Dedifferentiated amniotic fluid mesenchymal stem cell (primary cell): ENCODE measurements around the gene DLEC1.
"Not testable (repeated sequence)": the region's sequence is repeated elsewhere in the genome, so short reads cannot be mapped to it uniquely, and the experiment has no call there.

Experiments
- DNase-seq: peaks from one replicate; pipeline ENCODE4 v3.0.0-alpha.2; 2016; ENCODE audit errors: extremely low spot score

Gene DLEC1

DNA sequence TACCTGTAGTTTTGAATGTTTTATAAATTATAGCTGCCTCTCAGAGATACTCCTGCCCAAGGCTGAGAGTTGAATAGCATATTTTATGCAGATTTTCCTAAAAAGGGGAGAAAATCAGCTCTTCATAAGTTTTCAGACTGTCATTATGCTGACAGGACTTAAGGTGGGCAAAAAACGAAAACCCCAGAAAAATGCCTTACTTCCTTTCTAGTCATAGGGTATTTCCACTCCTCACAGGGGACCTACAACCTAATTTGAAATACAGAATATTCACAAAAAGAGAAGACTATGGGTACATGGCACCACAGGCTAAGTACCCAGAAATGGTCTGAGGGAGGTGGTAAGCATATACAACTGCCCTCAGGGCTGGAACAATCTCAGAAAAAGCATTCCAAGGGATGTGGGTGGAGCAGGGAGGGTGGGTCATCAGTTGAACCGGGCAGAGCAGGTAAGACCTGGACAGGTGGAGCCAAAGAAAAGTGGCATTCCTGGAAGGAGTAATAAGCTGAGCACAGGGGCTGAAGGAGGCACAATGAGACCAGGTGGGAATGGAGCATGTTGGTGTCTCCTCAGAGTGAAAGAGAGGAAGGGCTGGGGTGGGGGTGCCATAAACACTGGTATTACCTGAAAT lies 115.7 kb downstream of the DLEC1 start:
- no peak for DNase-seq

DNA sequence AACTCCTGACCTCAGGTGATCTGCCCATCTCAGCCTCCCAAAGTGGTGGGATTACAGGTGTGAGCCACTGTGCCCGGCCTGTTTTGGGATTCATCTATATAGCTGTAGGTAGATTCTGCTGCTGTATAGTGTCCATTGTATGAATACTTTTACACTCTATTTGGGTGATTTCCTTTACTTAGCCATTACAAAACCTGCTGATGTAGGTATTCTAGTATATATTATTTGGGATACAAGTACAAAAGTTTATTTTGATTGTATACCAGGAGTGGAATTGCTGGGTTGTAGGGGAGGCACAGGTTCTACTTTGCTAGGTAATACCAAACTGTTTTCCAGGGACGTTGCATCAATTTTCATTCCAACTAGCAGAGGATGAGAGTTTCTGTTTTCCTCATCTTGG lies 116.8 kb downstream of the DLEC1 start:
- DNase-seq: no peak

DNA sequence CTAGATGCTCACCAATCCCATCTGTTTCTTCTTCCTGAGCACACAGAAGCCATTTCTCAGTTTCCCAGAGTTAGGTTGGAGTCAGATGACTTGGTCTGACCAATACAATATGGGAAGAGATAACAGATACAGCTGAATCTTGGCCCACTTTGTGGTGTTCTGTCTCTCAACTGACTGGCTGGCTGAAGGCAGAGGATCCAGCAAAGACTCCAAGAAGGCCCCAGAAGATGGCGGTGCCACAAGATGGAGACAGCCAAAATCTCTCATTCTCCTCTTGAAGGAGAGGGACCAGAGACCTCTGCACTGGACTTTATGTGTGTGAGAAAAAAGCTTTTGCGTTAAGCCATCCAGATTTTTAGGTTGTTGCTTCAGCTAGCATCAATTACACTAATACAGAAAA lies 118.1 kb downstream of the DLEC1 start:
- DNase-seq: no peak

DNA sequence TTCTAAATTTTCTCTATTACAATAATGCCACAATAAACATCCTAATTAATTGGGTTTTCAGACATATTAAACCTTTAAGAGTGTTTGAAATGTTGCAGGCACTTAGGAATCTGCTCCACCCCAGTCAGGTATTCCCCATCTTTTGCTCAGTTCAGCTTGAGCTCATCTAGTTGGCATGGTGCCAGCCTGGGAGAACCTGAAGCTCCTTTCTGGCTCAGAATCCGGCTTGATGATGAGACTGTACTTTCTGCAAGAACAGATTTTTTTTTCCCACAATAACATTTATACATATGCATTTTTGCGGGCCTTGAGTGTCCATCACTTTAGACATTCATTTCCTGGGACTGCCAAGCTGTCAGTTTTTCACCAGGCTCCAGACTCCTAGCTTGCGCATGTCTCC lies 118.6 kb downstream of the DLEC1 start:
- no peak for DNase-seq

DNA sequence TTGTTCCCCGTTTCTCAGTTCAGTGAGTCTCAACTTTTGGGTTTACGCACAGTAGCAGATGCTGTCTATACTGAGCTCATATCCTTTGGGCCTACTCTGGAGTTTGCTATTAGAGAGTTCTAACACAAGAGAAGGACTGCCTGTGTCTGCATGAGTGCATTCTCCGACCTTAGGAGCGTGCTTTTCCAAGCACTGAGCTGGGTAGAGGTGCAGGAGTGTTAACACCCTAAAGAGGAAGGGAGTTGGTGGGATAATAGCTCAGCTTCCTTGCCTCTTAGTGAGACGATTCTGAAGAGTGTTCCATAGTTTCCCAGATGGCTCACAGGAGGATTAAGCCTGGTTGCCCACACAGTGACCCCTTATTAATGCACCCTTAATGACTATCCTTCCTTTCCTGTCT lies 119.5 kb downstream of the DLEC1 start:
- no peak for DNase-seq

DNA sequence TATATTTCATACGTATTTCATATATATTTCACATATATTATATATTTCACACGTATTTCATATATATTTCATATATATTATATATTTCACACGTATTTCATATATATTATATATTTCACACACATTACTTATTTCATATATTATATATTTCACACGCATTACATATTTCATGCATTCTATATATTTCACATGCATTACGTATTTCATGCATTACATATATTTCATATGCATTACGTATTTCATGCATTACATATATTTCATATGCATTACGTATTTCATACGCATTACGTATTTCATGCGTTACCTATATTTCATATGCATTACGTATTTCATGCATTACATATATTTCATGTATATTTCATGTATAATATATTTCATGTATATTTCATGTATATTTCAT lies 121.7 kb downstream of the DLEC1 start:
- DNase-seq: not testable (repeated sequence)

DNA sequence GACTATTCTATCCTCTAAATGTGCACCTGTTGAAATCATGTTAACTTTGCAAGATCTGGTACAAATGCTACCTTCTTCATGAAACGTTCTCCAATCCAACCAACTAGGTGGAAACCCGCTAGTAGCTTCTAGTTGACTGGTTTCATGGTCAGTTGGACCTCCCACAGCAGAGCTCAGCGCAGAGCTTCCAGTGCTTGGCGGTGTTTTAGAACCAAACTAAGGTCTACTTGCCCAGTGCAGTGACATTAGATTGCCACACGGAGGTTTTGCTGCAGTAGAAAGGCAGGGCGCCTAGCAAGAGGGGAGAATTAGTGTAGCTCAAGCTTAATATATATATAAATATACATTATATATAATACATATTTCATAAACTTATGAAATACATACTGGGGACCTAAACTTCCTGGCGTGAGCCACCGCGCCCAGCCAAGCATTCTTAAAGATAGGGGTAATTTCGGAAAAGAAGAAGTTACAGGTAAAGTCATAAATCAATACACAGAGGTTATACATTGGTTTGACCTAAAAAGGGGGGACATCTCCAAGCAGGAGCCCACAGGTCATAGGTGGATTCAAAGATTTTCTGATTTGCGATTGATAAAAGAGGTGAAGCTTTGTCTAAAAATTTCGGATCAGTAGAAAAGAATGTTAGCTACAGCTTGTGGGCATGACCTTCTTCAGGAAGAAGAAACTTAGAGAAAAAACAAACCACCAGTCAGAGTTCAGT lies 124.3 kb downstream of the DLEC1 start:
- no peak for DNase-seq

DNA sequence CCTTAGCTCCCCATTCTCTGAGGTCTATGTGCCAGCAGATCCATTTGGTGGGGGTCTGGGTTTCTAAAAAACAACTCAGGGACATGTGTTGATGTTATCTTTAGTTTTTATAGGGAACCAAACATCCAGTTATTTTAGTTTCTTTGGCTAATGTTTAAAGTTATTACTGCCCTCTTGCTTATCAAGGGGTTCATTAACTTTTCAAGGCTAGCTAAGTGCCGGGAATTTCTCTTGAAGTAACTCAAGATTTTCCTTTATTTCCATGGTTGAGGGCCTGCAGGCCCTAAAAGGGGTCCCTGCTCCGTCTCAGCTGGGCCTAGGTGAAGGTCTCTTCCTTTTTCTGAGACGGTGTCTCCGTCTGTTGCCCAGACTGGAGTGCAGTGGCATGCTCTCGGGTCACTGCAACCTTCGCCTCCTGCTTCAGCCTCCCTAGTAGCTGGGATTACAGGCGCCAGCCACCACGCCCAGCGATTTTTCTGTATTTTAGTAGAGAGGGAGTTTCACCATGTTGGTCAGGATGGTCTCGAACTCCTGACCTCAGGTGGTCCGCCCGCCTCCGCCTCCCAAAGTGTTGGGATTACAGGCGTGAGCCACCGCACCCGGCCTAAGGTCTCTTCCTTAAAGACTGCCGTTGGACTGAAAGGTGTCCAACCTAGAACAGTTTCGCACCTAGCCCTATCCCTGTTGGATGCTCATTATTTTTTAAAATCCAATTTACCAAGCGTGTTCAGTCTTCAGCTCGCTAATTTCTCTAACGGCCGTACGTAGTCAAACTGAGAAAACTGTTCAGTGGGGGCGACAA lies 125.0 kb downstream of the DLEC1 start:
- no peak for DNase-seq

DNA sequence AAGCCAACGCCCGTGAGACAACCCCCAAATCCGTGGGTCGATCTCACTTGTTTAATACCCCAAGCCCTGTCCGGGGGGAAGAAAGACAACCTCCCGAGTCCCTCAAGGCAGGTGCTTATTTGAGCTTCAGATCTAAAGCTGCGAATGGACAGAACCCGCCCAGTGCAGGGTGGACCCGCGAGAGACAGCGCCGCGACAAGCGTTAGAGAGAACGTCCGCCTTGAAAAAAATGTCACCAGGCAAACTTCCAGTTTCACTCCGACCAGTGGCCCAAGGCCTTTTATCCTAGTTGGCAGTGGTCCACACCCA lies 125.6 kb downstream of the DLEC1 start:
- no peak for DNase-seq

DNA sequence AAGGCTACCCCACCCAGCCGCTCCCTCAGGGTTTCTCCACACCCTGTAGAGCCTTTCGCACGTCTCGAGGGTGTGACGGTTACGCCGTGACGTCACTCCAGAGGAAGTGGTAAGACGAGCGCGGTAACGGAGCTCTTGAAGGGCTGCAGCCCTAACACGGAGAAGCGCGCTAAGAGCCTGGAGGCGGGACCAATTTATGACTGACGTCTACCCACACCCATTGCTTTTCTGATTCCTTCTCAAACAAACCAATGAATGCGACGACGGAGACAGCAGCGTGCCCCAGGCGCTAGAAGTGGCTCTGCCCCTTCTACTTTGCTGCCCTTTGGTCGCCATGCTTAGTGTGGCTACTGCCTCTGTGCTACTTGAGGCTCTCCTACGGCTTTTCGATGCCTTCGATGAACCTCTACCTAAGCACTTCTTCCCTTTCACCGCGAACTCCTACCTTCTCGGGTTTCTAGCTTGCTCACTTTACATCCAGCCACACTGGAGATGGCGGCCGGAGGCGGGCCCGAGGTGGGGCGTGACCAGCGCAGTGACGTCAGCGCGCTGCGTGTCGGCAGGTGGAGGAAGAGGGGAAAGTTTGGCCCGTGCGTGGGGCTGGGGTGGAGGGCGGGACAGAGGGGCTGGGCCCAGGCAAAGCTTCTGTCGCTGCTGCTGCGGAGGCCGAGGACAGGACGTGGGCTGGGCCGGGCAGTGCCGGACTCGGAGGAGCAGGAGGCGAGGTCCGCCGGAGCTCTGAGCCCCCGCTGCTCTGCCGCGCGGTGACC lies 126.1 kb downstream of the DLEC1 start, which contains the start of gene OXSR1:
Gene OXSR1 (plus strand): TSS at position 586 of the 770 bp plus-strand sequence. CDS start 340 bp downstream, outside the sequence.
- peak; percentile 100 for DNase-seq

DNA sequence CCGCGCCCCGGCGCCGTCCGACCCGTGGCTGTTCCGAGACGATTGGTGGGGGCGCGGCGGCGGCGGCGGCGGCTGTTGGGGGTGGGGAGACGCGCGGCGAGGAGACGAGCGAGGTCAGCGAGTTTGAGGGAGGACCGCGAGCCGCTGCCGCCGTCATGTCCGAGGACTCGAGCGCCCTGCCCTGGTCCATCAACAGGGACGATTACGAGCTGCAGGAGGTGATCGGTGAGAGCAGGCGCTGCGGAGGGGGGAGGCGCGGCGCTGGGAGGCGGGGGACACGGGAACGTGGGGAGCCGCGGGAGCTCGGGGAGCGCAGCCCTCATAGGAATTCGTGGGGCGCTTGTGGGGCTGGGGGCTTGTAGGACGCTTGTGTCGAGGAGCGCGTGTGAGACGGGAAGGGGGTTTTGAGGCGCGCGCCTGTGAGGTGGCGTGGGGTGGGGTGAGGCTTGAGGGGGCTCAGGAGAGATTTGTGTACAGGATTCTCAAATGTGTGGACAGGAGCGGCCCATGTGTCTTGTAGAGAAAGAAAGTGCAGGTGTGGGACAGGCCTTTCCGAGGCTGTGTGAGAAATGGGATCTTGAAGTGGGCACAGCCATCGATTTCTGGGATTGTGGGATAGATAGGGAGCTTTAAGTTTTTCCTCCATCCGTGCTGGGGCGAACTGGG lies 126.8 kb downstream of the DLEC1 start:
- DNase-seq: peak; percentile 24

DNA sequence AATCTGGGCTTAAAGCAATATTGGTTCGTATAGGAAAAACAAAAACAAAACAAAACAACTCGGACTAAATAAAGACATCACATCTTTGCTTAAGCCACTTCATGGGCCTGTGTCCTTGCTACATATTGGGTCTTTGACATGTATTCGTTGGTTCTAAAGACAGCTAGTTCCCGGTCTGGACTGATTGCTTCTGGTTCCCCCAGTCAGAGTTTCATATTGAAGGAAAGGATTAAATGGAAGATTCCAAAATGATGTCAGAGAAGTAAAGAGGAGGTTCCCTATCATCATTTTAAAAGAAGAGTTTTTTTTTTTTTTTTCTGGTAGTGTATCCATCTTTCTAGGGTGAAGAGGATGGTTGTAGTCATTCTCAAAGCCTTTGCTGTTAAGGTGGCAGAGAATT lies 128.6 kb downstream of the DLEC1 start:
- no peak for DNase-seq

DNA sequence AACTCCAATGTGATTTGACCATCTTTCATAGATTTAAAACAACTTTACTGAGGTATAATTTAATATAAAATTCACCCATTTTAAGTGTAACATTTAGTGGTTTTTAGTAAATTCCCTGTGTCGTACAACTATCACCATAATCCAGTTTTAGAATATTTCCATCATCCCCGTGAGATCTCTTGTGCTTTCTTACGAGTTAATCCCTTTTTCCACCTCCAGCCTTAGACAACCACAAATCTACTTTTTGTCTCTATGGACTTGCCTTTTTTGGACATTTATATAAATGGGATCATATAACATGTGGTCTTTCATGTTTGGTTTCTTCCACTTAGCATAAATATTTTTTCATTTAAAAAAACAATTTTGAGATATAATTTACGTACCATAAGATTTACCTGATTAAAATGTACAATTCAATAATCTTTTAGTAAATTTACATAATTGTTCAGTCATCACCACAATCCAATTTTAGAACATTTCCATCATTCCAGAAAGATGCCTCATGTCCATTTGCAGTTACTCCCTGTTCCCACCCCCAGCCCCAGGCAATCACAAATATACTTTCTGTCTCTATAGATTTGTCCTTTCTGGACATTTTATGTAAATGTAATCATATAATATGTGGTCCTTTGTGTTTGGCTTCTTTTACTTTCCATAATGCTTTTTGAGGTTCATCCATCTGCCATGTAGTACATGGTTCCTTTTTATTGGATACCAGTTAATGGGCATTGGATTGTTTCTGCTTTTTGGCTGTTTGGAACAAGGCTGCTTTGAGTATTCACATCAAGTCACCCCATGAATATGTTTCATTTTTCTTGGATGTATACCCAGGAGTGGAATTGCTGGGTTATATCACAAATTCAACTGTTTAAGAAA lies 129.4 kb downstream of the DLEC1 start:
- DNase-seq: peak; percentile 89

DNA sequence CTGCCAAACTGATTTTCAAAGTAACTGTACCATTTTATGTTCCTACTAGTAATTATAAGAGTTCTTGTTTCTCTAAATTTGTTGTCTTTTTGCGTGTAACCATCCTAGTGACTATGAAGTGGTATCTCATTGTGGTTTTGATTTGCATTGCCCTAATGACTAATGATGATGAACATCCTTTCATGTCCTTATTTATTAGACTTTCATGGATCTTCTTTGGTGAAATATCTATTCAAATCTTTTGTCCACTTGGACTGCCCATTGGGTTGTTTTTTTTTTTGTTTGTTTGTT lies 130.0 kb downstream of the DLEC1 start:
- DNase-seq: no peak

DNA sequence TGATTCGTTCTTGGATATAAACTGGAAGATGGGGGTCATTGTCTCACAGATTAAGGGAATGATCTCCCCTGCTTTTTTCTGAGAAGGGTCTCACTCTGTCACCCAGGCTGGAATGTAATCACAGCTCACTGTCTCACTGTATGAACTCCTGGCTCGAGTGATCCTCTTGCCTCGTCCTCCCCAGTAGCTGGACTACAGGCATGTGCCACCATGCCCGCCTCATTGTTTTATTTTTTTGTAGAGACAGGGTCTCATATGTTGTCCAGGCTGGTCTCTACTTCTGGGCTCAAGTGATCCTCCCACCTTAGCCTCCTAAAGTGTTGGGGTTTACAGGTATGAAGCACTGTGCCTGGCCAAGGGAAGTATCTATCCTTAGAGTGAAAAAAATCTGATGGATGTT lies 131.7 kb downstream of the DLEC1 start:
- DNase-seq: no peak

DNA sequence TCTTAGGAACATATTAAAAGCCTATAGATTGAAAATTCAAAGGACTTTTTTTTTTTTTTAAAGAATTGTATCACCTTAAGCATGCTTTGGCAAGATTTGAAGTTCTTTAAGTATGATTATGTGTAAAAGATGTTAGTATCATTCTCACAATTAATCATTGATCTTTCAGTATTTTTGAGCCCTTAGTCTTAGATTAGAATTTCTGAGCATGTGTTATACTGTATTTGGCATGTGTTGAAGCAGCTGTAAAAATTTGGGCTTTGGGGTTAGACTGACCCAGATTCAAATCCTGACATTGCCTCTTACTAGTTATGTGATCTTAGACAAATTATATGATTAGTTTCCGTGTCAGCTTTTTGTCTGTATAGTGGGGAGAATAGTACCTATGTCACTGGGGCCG lies 132.6 kb downstream of the DLEC1 start:
- no peak for DNase-seq
